ENCODE measurements around the gene NTRK3. TPM values are rescaled to one million over a fixed set of nuclear protein-coding genes. Genes with fewer than 3 reads are reported as not detected.
"Not testable (repeated sequence)": the region's sequence is repeated elsewhere in the genome, so short reads cannot be mapped to it uniquely, and the experiment has no call there.

The NTRK3 gene
- total and polyA plus RNA-seq, 4 experiments from 2014 or later: 0.67 TPM; not detected in 3

DNA sequence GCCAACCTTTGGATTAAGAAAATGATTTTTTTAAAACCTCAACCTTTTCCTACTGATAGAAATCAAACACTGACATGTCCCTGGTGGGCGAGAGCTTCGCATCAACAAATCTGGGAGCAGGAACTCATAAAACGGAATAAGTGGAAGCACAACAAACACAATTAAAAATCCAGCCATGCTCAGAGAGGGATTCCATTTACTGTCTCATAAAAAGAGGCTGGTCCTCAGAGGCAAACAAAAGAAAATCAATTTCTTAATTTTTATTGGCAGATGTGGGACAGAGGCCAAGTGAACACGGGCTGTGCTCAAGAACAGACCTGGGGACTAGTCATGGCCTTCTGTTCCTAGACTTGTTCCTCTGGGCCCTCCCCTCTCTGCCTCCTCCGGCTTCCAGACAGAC is 214.5 kb downstream of the NTRK3 start:
- H3K27ac ChIP-seq (ENCODE audit: low read depth, low read length): no peak overlapping the region
- no peaks in the 10 kb centered on the region for H3K9me3 ChIP-seq (ENCODE audit: control insufficient read depth in 1 of 2, low read length in 2 of 2)
- H3K4me3 Mint-ChIP-seq: no peak overlapping the region
- peaks cover 2 to 3% of the 10 kb centered on the region in 2 donors for H3K27me3 Mint-ChIP-seq
- ChIA-PET CTCF (ENCODE audit: partially characterized antibody) (no interaction called here), POLR2A (ENCODE audit: partially characterized antibody) (no interaction called here)
- no peak for DNase-seq
- no peak overlapping the region for H3K4me3 ChIP-seq (ENCODE audit: low read length in 2 of 2)
- no peaks in the 10 kb centered on the region for H3K36me3 Mint-ChIP-seq
- H3K27ac Mint-ChIP-seq: no peak overlapping the region
- H3K27me3 ChIP-seq (ENCODE audit: insufficient read depth, low read length): no peaks in the 10 kb centered on the region
- intact Hi-C loops (cut with micrococcal nuclease): no loop called here
- H3K36me3 ChIP-seq (ENCODE audit: insufficient read depth, low read length): no peaks in the 10 kb centered on the region
- H3K4me1 Mint-ChIP-seq: no peaks in the 10 kb centered on the region
- peaks cover 0 to 3% (median 0%) of the 10 kb centered on the region in 8 donors for H3K9me3 Mint-ChIP-seq
- no peaks in the 10 kb centered on the region for H3K4me1 ChIP-seq (ENCODE audit: insufficient read depth, low read length)

DNA sequence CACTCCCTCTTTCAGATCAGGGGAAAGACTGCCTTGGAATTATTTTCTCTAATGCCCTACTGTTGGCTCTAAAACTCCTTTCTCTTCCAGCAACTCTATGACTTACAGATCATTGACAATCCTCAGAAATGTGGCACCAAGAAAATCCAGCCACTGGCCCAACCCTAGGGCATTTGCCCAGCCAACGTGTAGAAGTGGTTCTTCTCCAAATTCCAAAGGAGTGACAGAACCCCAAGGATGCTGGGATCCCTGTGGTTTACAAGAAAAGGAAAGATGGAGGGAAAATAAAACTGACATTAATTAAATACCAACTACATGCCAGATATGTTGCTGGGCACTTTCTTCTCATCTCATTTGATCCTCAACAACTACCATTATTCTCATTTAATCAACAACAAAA is 216.0 kb downstream of the NTRK3 start:
- POLR2A ChIA-PET (ENCODE audit: partially characterized antibody): no interaction called here
- H3K4me1 Mint-ChIP-seq: no peaks in the 10 kb centered on the region
- Histone ChIP-seq H3K27me3 (ENCODE audit: insufficient read depth, low read length) (no peaks in the 10 kb centered on the region), H3K36me3 (ENCODE audit: insufficient read depth, low read length) (no peaks in the 10 kb centered on the region), H3K9me3 (ENCODE audit: control insufficient read depth in 1 of 2, low read length in 2 of 2) (no peaks in the 10 kb centered on the region), H3K4me1 (ENCODE audit: insufficient read depth, low read length) (no peaks in the 10 kb centered on the region), H3K27ac (ENCODE audit: low read depth, low read length) (no peak overlapping the region), H3K4me3 (ENCODE audit: low read length in 2 of 2) (no peak overlapping the region)
- no peak for DNase-seq
- H3K9me3 Mint-ChIP-seq: peaks cover 0 to 3% (median 0%) of the 10 kb centered on the region in 8 donors
- H3K36me3 Mint-ChIP-seq: no peaks in the 10 kb centered on the region
- no peak overlapping the region for H3K4me3 Mint-ChIP-seq
- intact Hi-C loops (cut with micrococcal nuclease): no loop called here
- H3K27ac Mint-ChIP-seq: no peak overlapping the region
- H3K27me3 Mint-ChIP-seq: peaks cover 4 to 10% of the 10 kb centered on the region in 2 donors
- CTCF ChIA-PET (ENCODE audit: partially characterized antibody): no interaction called here

DNA sequence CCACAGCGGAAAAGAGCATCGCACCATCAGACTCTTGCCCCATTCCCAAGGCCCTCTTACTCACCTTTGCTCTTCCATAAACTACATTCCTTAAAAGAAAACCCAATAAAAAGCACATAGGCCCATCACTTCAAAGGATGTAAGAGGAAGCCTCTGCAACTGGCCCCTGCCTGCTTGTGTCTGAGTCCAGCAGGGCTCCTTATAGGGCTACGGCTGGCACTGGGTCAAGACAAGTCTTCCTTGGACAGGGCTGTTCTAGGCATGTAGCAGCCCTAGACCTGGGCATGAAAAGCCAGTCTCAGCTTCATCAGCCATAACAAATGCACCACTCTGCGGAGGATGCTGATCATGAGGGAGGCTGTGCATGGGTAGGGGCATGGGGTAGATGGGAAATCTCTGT is 218.3 kb downstream of the NTRK3 start:
- Mint-ChIP-seq H3K9me3 (peaks cover 0 to 7% (median 0%) of the 10 kb centered on the region in 8 donors), H3K36me3 (no peaks in the 10 kb centered on the region), H3K27ac (no peak overlapping the region), H3K4me3 (no peak overlapping the region), H3K4me1 (no peaks in the 10 kb centered on the region), H3K27me3 (peaks cover 4 to 14% of the 10 kb centered on the region in 2 donors)
- H3K4me3 ChIP-seq (ENCODE audit: low read length in 2 of 2): no peak overlapping the region
- DNase-seq: no peak
- no peaks in the 10 kb centered on the region for H3K4me1 ChIP-seq (ENCODE audit: insufficient read depth, low read length)
- CTCF ChIA-PET (ENCODE audit: partially characterized antibody): no interaction called here
- POLR2A ChIA-PET (ENCODE audit: partially characterized antibody): no interaction called here
- no peaks in the 10 kb centered on the region for H3K27me3 ChIP-seq (ENCODE audit: insufficient read depth, low read length)
- intact Hi-C loops (cut with micrococcal nuclease): no loop called here
- H3K9me3 ChIP-seq (ENCODE audit: control insufficient read depth in 1 of 2, low read length in 2 of 2): no peaks in the 10 kb centered on the region
- no peaks in the 10 kb centered on the region for H3K36me3 ChIP-seq (ENCODE audit: insufficient read depth, low read length)
- H3K27ac ChIP-seq (ENCODE audit: low read depth, low read length): no peak overlapping the region

DNA sequence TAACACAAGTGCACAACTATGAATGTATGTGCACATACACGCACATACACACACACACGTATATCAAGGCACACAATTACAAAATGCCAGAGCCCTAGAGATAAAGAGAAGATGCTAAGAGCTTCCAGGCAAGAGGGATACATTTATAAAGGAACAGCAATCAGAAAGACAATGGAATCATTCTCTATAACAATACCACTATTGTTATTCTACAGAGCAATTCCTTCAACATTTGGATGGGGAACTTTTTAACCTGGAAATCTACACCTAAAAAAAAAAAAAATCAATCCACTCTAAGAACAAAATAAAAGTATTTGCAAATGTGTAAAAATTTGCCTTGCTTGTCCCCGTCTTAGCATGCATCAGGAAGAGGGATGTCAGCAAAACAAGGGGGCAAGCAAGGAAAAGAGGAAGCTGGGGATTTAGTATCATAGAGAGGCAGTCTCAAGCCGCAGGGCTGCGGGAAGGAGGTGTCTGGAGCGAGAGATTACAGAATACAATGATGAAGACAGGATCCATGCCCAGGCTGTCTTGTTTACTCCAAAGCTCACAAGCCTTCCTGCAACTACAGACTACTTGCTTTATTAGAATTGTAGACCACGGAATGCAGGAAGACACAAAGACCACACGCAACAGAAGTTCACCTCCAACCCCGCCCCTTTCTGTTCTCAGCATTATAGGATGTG is 220.2 kb downstream of the NTRK3 start:
- no peaks in the 10 kb centered on the region for H3K4me1 Mint-ChIP-seq
- Histone ChIP-seq H3K9me3 (ENCODE audit: control insufficient read depth in 1 of 2, low read length in 2 of 2) (no peaks in the 10 kb centered on the region), H3K4me3 (ENCODE audit: low read length in 2 of 2) (no peak overlapping the region), H3K27me3 (ENCODE audit: insufficient read depth, low read length) (no peaks in the 10 kb centered on the region), H3K36me3 (ENCODE audit: insufficient read depth, low read length) (no peaks in the 10 kb centered on the region), H3K27ac (ENCODE audit: low read depth, low read length) (no peak overlapping the region), H3K4me1 (ENCODE audit: insufficient read depth, low read length) (no peaks in the 10 kb centered on the region)
- H3K27ac Mint-ChIP-seq: no peak overlapping the region
- ChIA-PET POLR2A (ENCODE audit: partially characterized antibody) (no interaction called here), CTCF (ENCODE audit: partially characterized antibody) (no interaction called here)
- H3K27me3 Mint-ChIP-seq: peaks cover 4 to 14% of the 10 kb centered on the region in 2 donors
- H3K4me3 Mint-ChIP-seq: peak overlapping the region in 1 of 8 donors; percentile 3
- H3K36me3 Mint-ChIP-seq: no peaks in the 10 kb centered on the region
- peaks cover 0 to 7% (median 0%) of the 10 kb centered on the region in 8 donors for H3K9me3 Mint-ChIP-seq
- no peak for DNase-seq
- intact Hi-C loops (cut with micrococcal nuclease): no loop called here

DNA sequence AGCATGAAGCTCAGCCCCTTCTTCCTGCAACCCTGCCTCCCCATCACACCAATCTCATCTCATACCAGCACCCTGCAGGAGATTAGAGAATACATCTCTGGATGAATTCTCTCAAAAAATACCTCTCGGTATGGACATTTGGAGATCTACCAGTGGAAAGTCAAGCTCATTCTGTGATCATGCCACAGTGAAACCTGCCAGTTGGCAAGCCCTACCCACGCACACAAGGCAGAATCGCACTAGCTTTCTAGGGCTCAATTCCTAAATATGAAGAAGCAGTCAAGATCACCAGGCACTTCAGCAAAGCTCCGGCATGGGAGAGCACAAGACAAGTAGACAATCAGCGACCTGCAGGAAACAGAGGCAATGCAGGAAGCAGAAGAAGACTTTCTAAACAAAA is 221.2 kb downstream of the NTRK3 start:
- Mint-ChIP-seq H3K36me3 (no peaks in the 10 kb centered on the region), H3K4me3 (no peak overlapping the region), H3K4me1 (no peaks in the 10 kb centered on the region), H3K9me3 (peaks cover 0 to 7% (median 0%) of the 10 kb centered on the region in 8 donors), H3K27ac (no peak overlapping the region), H3K27me3 (peaks cover 4 to 14% of the 10 kb centered on the region in 2 donors)
- no peak for DNase-seq
- intact Hi-C loops (cut with micrococcal nuclease): no loop called here
- POLR2A ChIA-PET (ENCODE audit: partially characterized antibody): no interaction called here
- no peak overlapping the region for H3K4me3 ChIP-seq (ENCODE audit: low read length in 2 of 2)
- H3K36me3 ChIP-seq (ENCODE audit: insufficient read depth, low read length): no peaks in the 10 kb centered on the region
- no peaks in the 10 kb centered on the region for H3K9me3 ChIP-seq (ENCODE audit: control insufficient read depth in 1 of 2, low read length in 2 of 2)
- CTCF ChIA-PET (ENCODE audit: partially characterized antibody): no interaction called here
- no peak overlapping the region for H3K27ac ChIP-seq (ENCODE audit: low read depth, low read length)
- no peaks in the 10 kb centered on the region for H3K27me3 ChIP-seq (ENCODE audit: insufficient read depth, low read length)
- H3K4me1 ChIP-seq (ENCODE audit: insufficient read depth, low read length): no peaks in the 10 kb centered on the region

DNA sequence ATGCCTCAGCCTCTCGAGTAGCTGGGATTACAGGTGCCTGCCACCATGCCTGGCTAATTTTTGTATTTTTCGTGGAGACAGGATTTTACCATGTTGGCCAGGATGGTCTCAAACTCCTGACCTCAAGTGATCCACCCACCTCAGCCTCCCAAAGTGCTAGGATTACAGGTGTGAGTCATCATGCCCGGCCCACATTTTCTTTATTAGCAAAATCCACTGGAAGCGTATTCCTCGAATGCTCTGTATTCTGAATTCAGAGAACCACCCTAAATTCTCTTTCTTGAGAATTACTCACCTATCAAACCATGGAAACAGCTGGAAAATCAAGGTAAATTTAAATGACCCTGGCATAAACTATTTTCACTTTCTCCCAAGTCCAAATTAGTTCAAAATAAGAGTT is 223.1 kb downstream of the NTRK3 start:
- H3K27me3 ChIP-seq (ENCODE audit: insufficient read depth, low read length); H3K27ac ChIP-seq (ENCODE audit: low read depth, low read length); DNase-seq; H3K4me3 ChIP-seq (ENCODE audit: low read length in 2 of 2); CTCF ChIA-PET (ENCODE audit: partially characterized antibody); H3K36me3 ChIP-seq (ENCODE audit: insufficient read depth, low read length); H3K36me3 Mint-ChIP-seq; intact Hi-C loops (cut with micrococcal nuclease); H3K27ac Mint-ChIP-seq; H3K4me1 Mint-ChIP-seq; H3K4me1 ChIP-seq (ENCODE audit: insufficient read depth, low read length); POLR2A ChIA-PET (ENCODE audit: partially characterized antibody); H3K9me3 ChIP-seq (ENCODE audit: control insufficient read depth in 1 of 2, low read length in 2 of 2); H3K4me3 Mint-ChIP-seq; H3K9me3 Mint-ChIP-seq: not testable (repeated sequence)
- peaks cover 4 to 14% of the 10 kb centered on the region in 2 donors for H3K27me3 Mint-ChIP-seq

DNA sequence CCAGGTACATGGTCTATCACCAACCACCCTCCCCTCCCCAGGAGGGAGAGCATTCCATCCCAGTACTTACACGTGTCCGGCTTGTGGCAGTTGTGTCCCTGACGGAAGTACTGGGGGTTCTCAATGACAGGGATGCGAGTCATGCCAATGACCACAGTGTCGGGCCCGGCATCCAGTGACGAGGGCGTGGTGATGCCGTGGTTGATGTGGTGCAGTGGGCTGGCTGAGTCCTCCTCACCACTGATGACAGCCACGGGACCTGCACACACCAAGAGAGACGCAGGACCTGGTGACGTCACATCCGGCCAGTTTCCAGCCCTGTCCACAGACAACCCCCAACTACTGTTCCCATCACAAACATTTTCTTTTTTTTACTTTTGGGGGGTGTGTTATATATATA is 223.8 kb downstream of the NTRK3 start:
- Mint-ChIP-seq H3K27ac (no peak overlapping the region), H3K4me1 (no peaks in the 10 kb centered on the region), H3K36me3 (no peaks in the 10 kb centered on the region), H3K4me3 (no peak overlapping the region), H3K27me3 (peaks cover 5 to 14% of the 10 kb centered on the region in 2 donors), H3K9me3 (peaks cover 0 to 5% (median under 1%) of the 10 kb centered on the region in 8 donors)
- no peaks in the 10 kb centered on the region for H3K4me1 ChIP-seq (ENCODE audit: insufficient read depth, low read length)
- H3K36me3 ChIP-seq (ENCODE audit: insufficient read depth, low read length): no peaks in the 10 kb centered on the region
- no peaks in the 10 kb centered on the region for H3K27me3 ChIP-seq (ENCODE audit: insufficient read depth, low read length)
- no peak overlapping the region for H3K27ac ChIP-seq (ENCODE audit: low read depth, low read length)
- ChIA-PET CTCF (ENCODE audit: partially characterized antibody) (no interaction called here), POLR2A (ENCODE audit: partially characterized antibody) (no interaction called here)
- DNase-seq: no peak
- H3K4me3 ChIP-seq (ENCODE audit: low read length in 2 of 2): no peak overlapping the region
- intact Hi-C loops (cut with micrococcal nuclease): no loop called here
- no peaks in the 10 kb centered on the region for H3K9me3 ChIP-seq (ENCODE audit: control insufficient read depth in 1 of 2, low read length in 2 of 2)

DNA sequence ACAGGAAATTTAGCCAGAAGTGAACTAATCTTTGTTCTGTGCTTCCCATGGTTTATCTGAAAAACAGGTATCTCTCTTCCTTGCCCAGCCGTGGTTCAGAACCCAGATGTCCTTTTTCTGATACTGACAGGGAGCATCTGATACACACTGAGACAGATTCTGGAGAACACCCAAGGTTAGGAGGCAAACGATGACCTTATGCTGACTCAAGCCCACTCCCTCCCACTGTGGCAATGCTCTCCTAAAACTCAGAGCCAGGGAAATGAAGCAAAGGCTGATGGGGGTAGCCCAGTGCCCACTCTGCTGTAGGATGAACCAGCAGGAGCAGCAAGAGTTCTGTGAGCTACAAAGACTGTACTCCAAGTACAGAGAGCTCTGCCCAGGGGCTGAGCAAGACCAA is 225.1 kb downstream of the NTRK3 start:
- no peak overlapping the region for H3K4me3 Mint-ChIP-seq
- peaks cover 5 to 11% of the 10 kb centered on the region in 2 donors for H3K27me3 Mint-ChIP-seq
- no peak overlapping the region for H3K27ac ChIP-seq (ENCODE audit: low read depth, low read length)
- H3K4me1 Mint-ChIP-seq: no peaks in the 10 kb centered on the region
- H3K4me3 ChIP-seq (ENCODE audit: low read length in 2 of 2): no peak overlapping the region
- ChIA-PET POLR2A (ENCODE audit: partially characterized antibody) (no interaction called here), CTCF (ENCODE audit: partially characterized antibody) (no interaction called here)
- intact Hi-C loops (cut with micrococcal nuclease): no loop called here
- H3K36me3 ChIP-seq (ENCODE audit: insufficient read depth, low read length): no peaks in the 10 kb centered on the region
- H3K4me1 ChIP-seq (ENCODE audit: insufficient read depth, low read length): no peaks in the 10 kb centered on the region
- H3K27me3 ChIP-seq (ENCODE audit: insufficient read depth, low read length): no peaks in the 10 kb centered on the region
- no peaks in the 10 kb centered on the region for H3K9me3 ChIP-seq (ENCODE audit: control insufficient read depth in 1 of 2, low read length in 2 of 2)
- H3K27ac Mint-ChIP-seq: no peak overlapping the region
- peaks cover 0 to 5% (median 1%) of the 10 kb centered on the region in 8 donors for H3K9me3 Mint-ChIP-seq
- H3K36me3 Mint-ChIP-seq: no peaks in the 10 kb centered on the region
- DNase-seq: no peak

Measured in CD4-positive, alpha-beta memory T cell (primary cell).